K562 (cell line): ENCODE measurements around the gene SLC26A6. TPM values are rescaled to one million over a fixed set of nuclear protein-coding genes. Genes with fewer than 3 reads are reported as not detected.

Experiments used
- ATF1 ChIP-seq, 2 experiments: fragments of 450-650 bp in 1 of 2; IDR thresholded peaks; 2 replicates each; pipeline ENCODE4 v1.6.1; 2016; ENCODE audit warnings: missing compliant biosample characterization in 1 of 2, missing genetic modification characterization in 1 of 2
- CREM ChIP-seq: IDR thresholded peaks from 2 replicates; pipeline ENCODE4 v1.6.1; 2014; ENCODE audit warnings: antibody characterized with exemption, low read depth
- DIDO1 ChIP-seq: fragments of 450-650 bp; IDR thresholded peaks from 2 replicates; pipeline ENCODE4 v1.6.1; 2016; ENCODE audit warnings: low read depth, missing biosample characterization, missing genetic modification characterization
- ELF4 ChIP-seq: fragments of 450-650 bp; formaldehyde crosslinking; IDR thresholded peaks from 2 replicates; pipeline ENCODE4 v1.4.0; 2022; ENCODE audit warnings: missing genetic modification characterization
- FOXA1 ChIP-seq: fragments of 450-650 bp; IDR thresholded peaks from 2 replicates; pipeline ENCODE4 v1.6.1; 2016; ENCODE audit warnings: mild to moderate bottlenecking, borderline replicate concordance
- HNRNPK ChIP-seq: fragments of 200-400 bp; formaldehyde crosslinking; IDR thresholded peaks from one replicate; pipeline ENCODE4 v1.6.1; 2018; ENCODE audit warnings: mild to moderate bottlenecking, low read depth, low read length; ENCODE audit not compliant: poor library complexity, severe bottlenecking
- MECOM ChIP-seq: fragments of 250-450 bp; sonication (Bioruptor Pico); IDR thresholded peaks from 2 replicates; pipeline ENCODE4 v1.8.0; 2022; ENCODE audit warnings: inconsistent platforms
- NONO ChIP-seq, 2 experiments: fragments of 200-400 bp in 1 of 2; fragments of 450-650 bp in 1 of 2; formaldehyde crosslinking in 1 of 2; IDR thresholded peaks; 2 replicates each; pipeline ENCODE4 v1.6.1; 2017; ENCODE audit warnings: low read depth in 2 of 2, mild to moderate bottlenecking in 2 of 2, moderate library complexity in 2 of 2, low read length in 1 of 2
- POLR3G ChIP-seq: IDR thresholded peaks from 2 replicates; pipeline ENCODE4 v1.6.1; 2011; ENCODE audit not compliant: insufficient read length, insufficient replicate concordance; ENCODE audit errors: extremely low read depth
- RBFOX2 ChIP-seq: fragments of 200-400 bp; formaldehyde crosslinking; IDR thresholded peaks from 2 replicates; pipeline ENCODE4 v1.6.1; 2017; ENCODE audit warnings: low read depth, mild to moderate bottlenecking, low read length, moderate library complexity
- ZBTB1 ChIP-seq: sonication (generic); formaldehyde crosslinking; IDR thresholded peaks from 2 replicates; pipeline ENCODE4 v1.8.1; 2023; ENCODE audit warnings: missing genetic modification reagents, low read depth, mild to moderate bottlenecking, borderline replicate concordance
- ZNF134 ChIP-seq: fragments of 250-450 bp; sonication (Bioruptor Pico); conservative IDR thresholded peaks from 2 replicates; pipeline ENCODE4 v1.4.0; 2020
- polyA plus RNA-seq, 8 experiments: library from polyadenylated mRNA; depleted of rRNA in 4 of 8; stranded (reverse) in 5 of 8; unstranded in 3 of 8; fragments of >200 nt; fragmentation: Nextera tagmentation in 2 of 8; fragmentation: Illumina TruSeq in 1 of 8; extraction: Ambion mirVana in 2 of 8; extraction: Trizol in 1 of 8; gene quantifications; 2 replicates each; pipeline versions ENCODE4 v1.2.1 to v1.2.3, GENCODE V29; 2011 to 2014; ENCODE audit warnings: inconsistent platforms in 1 of 8, missing spikeins in 1 of 8
- total RNA-seq, 7 experiments: library from RNA; depleted of rRNA in 6 of 7; stranded (reverse); fragments of >200 nt in 6 of 7; fragmentation: Illumina TruSeq in 2 of 7; extraction: Trizol in 2 of 7; gene quantifications; 2 replicates each; pipeline versions ENCODE4 v1.2.1 to v1.2.3, GENCODE V29; 2011 to 2021; ENCODE audit warnings: low replicate concordance in 1 of 7
- TF ChIP-seq, protein P1 (sequence below): sonication (generic); formaldehyde crosslinking; IDR thresholded peaks from 2 replicates; pipeline ENCODE4 v1.4.0; 2020; ENCODE audit warnings: mild to moderate bottlenecking, missing genetic modification reagents
- TF ChIP-seq, protein P2 (sequence below): sonication (generic); formaldehyde crosslinking; IDR thresholded peaks from 2 replicates; pipeline ENCODE4 v1.9.0; 2022; ENCODE audit warnings: mild to moderate bottlenecking, missing genetic modification reagents
- TF ChIP-seq, protein P3 (sequence below): sonication (generic); formaldehyde crosslinking; IDR thresholded peaks from 2 replicates; pipeline ENCODE4 v1.8.0; 2023; ENCODE audit warnings: mild to moderate bottlenecking, missing genetic modification reagents
- TF ChIP-seq, protein P4 (sequence below): fragments of 450-650 bp; formaldehyde crosslinking; conservative IDR thresholded peaks from 2 replicates; pipeline ENCODE4 v1.4.0; 2022; ENCODE audit warnings: mild to moderate bottlenecking, missing genetic modification characterization
- TF ChIP-seq, protein P5 (sequence below): fragments of 450-650 bp; formaldehyde crosslinking; IDR thresholded peaks from 2 replicates; pipeline ENCODE4 v1.4.0; 2022; ENCODE audit warnings: missing genetic modification characterization

Gene SLC26A6
- total and polyA plus RNA-seq, 9 of the 15 experiments (the other 6 are each of a cell fraction or from before 2014, with no cell fraction given), result 2.1 to 27.2 (median 14.8) TPM

DNA sequence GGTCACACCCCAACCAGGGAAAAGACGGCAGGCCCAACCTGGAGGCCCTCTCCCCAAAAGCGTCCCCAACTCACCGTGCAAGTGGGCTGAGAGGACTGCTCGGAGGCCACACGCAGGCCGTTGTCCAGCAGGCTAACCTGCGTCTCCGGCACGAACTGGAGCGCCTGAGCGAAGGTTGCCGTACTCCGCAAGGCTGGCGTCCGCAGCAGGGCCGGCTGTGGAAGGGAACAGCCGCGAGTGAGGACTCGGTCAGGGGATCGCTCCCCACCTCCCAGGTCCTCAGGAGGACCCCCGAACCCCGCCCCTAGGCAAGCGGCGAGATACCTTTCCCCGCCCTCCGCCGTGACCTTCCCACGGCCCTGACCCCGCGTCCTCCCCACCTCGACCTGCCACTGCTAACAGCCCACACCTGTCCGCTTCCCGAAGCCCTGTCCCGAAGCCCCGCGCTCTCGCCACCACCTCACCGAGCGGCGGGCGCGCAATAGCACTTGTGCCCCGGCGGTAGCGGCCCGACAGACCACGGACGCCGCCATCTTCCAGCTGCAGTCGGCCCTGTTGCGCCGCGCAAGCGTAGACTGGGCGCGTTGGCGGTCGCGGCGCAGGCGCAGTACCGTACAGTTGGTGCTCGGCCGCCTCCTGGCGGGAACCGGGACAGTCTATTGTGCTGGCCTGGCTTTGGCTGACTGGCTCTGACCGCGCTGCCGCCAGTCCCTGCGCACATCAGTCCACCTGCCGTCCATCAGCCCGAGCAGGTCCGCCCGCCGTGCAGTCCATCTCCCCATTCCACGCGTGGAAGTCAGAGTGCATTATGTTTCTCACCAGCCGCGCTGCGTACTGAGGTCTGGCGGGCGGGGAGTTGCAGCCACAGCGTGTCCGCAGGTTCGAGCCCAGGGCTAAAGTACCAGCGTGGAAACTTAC lies 25.9 kb downstream of the SLC26A6 start, which contains the start of gene UQCRC1 (continued):
- TF ChIP-seq, protein P1, sequence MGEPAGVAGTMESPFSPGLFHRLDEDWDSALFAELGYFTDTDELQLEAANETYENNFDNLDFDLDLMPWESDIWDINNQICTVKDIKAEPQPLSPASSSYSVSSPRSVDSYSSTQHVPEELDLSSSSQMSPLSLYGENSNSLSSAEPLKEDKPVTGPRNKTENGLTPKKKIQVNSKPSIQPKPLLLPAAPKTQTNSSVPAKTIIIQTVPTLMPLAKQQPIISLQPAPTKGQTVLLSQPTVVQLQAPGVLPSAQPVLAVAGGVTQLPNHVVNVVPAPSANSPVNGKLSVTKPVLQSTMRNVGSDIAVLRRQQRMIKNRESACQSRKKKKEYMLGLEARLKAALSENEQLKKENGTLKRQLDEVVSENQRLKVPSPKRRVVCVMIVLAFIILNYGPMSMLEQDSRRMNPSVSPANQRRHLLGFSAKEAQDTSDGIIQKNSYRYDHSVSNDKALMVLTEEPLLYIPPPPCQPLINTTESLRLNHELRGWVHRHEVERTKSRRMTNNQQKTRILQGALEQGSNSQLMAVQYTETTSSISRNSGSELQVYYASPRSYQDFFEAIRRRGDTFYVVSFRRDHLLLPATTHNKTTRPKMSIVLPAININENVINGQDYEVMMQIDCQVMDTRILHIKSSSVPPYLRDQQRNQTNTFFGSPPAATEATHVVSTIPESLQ (CRISPR knock-in tag), result 0 out of 2 replicates have a peak, but pooled peaks have one; percentile 49
- peak in 1 of 2 experiments; percentile 68; a peak in 2 of 4 replicates for TF ChIP-seq NONO (IDR thresholded peaks at IDR 0.05; ENCODE audit: low read depth in 2 of 2, low read length in 1 of 2)
- TF ChIP-seq ATF1 (CRISPR knock-in tag; IDR thresholded peaks at IDR 0.05), result no peak
- TF ChIP-seq ATF1 (tag; IDR thresholded peaks at IDR 0.05), result 0 out of 2 replicates have a peak, but pooled peaks have one; percentile 21
- TF ChIP-seq RBFOX2, result peak; percentile 97
- no peak for TF ChIP-seq ZNF134 (CRISPR knock-in tag)
- TF ChIP-seq CREM, result peak; percentile 49
- no peak for TF ChIP-seq ELF4 (CRISPR knock-in tag)
- TF ChIP-seq HNRNPK, result no peak
- TF ChIP-seq, protein P2, sequence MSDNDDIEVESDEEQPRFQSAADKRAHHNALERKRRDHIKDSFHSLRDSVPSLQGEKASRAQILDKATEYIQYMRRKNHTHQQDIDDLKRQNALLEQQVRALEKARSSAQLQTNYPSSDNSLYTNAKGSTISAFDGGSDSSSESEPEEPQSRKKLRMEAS (CRISPR knock-in tag), result peak; percentile 58
- TF ChIP-seq, protein P3, sequence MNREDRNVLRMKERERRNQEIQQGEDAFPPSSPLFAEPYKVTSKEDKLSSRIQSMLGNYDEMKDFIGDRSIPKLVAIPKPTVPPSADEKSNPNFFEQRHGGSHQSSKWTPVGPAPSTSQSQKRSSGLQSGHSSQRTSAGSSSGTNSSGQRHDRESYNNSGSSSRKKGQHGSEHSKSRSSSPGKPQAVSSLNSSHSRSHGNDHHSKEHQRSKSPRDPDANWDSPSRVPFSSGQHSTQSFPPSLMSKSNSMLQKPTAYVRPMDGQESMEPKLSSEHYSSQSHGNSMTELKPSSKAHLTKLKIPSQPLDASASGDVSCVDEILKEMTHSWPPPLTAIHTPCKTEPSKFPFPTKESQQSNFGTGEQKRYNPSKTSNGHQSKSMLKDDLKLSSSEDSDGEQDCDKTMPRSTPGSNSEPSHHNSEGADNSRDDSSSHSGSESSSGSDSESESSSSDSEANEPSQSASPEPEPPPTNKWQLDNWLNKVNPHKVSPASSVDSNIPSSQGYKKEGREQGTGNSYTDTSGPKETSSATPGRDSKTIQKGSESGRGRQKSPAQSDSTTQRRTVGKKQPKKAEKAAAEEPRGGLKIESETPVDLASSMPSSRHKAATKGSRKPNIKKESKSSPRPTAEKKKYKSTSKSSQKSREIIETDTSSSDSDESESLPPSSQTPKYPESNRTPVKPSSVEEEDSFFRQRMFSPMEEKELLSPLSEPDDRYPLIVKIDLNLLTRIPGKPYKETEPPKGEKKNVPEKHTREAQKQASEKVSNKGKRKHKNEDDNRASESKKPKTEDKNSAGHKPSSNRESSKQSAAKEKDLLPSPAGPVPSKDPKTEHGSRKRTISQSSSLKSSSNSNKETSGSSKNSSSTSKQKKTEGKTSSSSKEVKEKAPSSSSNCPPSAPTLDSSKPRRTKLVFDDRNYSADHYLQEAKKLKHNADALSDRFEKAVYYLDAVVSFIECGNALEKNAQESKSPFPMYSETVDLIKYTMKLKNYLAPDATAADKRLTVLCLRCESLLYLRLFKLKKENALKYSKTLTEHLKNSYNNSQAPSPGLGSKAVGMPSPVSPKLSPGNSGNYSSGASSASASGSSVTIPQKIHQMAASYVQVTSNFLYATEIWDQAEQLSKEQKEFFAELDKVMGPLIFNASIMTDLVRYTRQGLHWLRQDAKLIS (CRISPR knock-in tag), result peak; percentile 69; the same call in 1 of the 2 replicates
- TF ChIP-seq POLR3G, result no peak
- TF ChIP-seq MECOM (CRISPR knock-in tag), result no peak
- no peak for TF ChIP-seq FOXA1
- TF ChIP-seq DIDO1 (tag), result no peak
- TF ChIP-seq, protein P4, sequence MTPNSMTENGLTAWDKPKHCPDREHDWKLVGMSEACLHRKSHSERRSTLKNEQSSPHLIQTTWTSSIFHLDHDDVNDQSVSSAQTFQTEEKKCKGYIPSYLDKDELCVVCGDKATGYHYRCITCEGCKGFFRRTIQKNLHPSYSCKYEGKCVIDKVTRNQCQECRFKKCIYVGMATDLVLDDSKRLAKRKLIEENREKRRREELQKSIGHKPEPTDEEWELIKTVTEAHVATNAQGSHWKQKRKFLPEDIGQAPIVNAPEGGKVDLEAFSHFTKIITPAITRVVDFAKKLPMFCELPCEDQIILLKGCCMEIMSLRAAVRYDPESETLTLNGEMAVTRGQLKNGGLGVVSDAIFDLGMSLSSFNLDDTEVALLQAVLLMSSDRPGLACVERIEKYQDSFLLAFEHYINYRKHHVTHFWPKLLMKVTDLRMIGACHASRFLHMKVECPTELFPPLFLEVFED (CRISPR knock-in tag), result 0 out of 2 replicates have a peak, but pooled peaks have one; percentile 30
- TF ChIP-seq, protein P5, sequence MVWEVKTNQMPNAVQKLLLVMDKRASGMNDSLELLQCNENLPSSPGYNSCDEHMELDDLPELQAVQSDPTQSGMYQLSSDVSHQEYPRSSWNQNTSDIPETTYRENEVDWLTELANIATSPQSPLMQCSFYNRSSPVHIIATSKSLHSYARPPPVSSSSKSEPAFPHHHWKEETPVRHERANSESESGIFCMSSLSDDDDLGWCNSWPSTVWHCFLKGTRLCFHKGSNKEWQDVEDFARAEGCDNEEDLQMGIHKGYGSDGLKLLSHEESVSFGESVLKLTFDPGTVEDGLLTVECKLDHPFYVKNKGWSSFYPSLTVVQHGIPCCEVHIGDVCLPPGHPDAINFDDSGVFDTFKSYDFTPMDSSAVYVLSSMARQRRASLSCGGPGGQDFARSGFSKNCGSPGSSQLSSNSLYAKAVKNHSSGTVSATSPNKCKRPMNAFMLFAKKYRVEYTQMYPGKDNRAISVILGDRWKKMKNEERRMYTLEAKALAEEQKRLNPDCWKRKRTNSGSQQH (CRISPR knock-in tag), result 0 out of 2 replicates have a peak, but pooled peaks have one; percentile 44
- TF ChIP-seq ZBTB1 (CRISPR knock-in tag), result peak; percentile 66; the same call in 1 of the 2 replicates
